GM10248 (cell line): Measurements from ENCODE around the gene FAM228A.

Source experiments
- CTCF ChIA-PET: fragments of 300-600 bp; sonication (Branson Sonifier 250); formaldehyde crosslinking; extraction: SDS; loops from one replicate; lab custom pipeline; 2021; ENCODE audit warnings: antibody characterized with exemption; lab: Yijun Ruan, JAX
- POLR2A ChIA-PET: fragments of 350-650 bp; sonication (Branson Sonifier 250); formaldehyde crosslinking; extraction: SDS; loops from one replicate; lab custom pipeline; 2020; ENCODE audit warnings: antibody characterized with exemption; lab: Yijun Ruan, JAX
- DNase-seq: peaks from one replicate; pipeline ENCODE4 v3.0.0; 2012; ENCODE audit errors: extremely low spot score
- TF ChIP-seq, protein P1 (sequence below): IDR thresholded peaks from 2 replicates; pipeline ENCODE4 v1.5.1; 2012; ENCODE audit warnings: mild to moderate bottlenecking, low read depth; ENCODE audit errors: extremely low read depth, missing control alignments, control extremely low read depth

Gene FAM228A

DNA sequence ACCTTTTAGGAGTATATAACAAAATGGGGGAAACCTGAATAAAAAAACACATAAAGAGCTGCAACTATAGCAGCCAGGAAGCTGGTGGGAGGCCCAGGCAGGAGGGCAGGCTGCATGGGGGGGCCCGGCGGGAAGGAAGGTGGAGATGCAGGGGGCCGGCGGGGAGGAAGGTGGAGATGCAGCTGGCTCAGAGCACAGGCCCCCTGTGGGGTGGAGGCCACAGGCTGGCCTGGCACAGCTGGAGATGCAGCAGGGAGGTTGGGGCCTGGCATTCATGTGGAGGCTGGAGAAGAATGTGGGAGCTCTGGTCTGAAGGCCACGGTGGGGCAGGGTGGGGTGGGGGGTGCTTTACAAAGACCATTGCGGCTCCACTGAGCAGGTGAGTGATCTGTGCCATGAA is 31.4 kb downstream of the FAM228A start:
- CTCF ChIA-PET = interaction anchor here (1.2 to 2.0 kb wide), 4 partner anchors 9 to 48 kb away, joined by 3 to 6 read pairs (median 4); no protein-coding TSS in a partner anchor
- DNase-seq = no peak
- POLR2A ChIA-PET = no interaction called here
- TF ChIP-seq, protein P1, sequence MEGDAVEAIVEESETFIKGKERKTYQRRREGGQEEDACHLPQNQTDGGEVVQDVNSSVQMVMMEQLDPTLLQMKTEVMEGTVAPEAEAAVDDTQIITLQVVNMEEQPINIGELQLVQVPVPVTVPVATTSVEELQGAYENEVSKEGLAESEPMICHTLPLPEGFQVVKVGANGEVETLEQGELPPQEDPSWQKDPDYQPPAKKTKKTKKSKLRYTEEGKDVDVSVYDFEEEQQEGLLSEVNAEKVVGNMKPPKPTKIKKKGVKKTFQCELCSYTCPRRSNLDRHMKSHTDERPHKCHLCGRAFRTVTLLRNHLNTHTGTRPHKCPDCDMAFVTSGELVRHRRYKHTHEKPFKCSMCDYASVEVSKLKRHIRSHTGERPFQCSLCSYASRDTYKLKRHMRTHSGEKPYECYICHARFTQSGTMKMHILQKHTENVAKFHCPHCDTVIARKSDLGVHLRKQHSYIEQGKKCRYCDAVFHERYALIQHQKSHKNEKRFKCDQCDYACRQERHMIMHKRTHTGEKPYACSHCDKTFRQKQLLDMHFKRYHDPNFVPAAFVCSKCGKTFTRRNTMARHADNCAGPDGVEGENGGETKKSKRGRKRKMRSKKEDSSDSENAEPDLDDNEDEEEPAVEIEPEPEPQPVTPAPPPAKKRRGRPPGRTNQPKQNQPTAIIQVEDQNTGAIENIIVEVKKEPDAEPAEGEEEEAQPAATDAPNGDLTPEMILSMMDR = no peak

DNA sequence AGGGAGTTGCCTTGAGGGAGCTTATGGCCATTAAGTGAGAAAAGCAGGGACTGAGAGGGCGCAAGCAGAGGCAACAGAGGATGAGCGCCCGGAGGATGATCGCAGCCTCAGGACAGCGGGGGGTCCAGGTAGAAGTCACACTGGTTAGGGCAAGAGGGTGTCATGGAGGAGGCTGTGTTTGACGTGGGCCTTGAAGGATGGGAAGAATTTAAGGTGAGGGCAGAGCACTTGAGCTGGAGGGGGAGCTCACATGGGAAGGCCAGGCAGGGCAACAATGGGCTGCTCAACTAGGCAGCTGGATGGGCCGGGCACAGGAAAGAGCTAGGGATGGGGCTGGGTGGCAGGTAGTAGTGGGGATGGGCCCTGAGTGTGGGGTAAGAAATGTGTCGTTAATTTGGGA is 31.9 kb downstream of the FAM228A start:
- DNase-seq = no peak
- ChIA-PET POLR2A (no interaction called here), CTCF (interaction anchor here (1.2 to 2.0 kb wide), 4 partner anchors 9 to 48 kb away, joined by 3 to 6 read pairs (median 4); no protein-coding TSS in a partner anchor)
- TF ChIP-seq, protein P1 = no peak

DNA sequence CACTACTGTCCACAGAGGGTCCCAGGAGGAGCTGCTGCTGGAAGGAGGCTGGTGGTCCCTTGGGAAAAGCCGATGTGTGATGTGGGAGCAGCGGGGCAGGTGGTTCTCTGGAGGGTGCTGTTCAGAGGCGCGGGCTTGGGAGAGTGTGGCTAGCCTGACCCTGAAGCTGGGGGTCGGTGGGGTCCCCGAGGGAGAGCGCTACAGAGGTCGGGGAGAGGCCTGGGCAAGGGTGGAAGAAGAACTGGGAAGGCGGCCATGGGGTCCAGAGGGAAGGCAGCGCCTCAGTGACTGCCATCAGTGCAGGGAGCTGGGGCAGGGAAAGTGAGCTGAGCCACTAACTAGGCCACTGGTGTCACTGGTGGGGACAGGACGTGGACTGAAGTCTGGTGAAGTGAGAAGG is 32.5 kb downstream of the FAM228A start:
- POLR2A ChIA-PET = no interaction called here
- CTCF ChIA-PET = interaction anchor here (1.1 to 2.0 kb wide), 5 partner anchors 8 to 123 kb away, joined by 3 to 6 read pairs (median 3); partner anchors contain the start of gene TP53I3
- TF ChIP-seq, protein P1 = no peak
- no peak for DNase-seq

DNA sequence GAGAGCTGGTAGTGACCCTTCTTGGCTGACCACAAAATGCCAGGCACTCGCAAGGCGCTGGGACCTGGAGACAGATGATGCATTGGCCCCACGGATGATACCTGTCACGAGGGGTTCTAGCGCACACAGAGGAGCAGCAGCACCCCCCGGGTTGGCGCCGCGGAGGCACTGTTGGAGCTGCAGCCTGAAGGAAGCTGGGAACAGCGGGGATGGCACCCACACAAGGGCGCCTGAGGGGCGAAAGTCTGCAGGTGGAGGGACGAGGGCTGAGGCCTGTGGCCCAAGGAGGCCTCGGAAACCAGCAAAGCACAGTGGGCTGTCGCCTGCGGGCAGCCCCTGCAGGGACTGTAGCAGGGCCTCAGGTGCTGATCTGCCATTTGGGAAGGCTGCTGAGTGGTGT is 33.6 kb downstream of the FAM228A start:
- TF ChIP-seq, protein P1 = no peak
- no peak for DNase-seq
- ChIA-PET CTCF (no interaction called here), POLR2A (no interaction called here)

- POLR2A ChIA-PET = no interaction called here
Measured at GRCh38 chr2:24209389-24210105, 34.7 kb downstream of the FAM228A start.

GRCh38 chr2:24210106-24210455 is 35.2 kb downstream of the FAM228A start:
- CTCF ChIA-PET = interaction anchor here (1.0 to 1.5 kb wide), 3 partner anchors 10 to 127 kb away, joined by 3 to 6 read pairs (median 5); no protein-coding TSS in a partner anchor

More at GRCh38 chr2:24209389-24210105, 34.7 kb downstream of the FAM228A start:
- TF ChIP-seq, protein P1 = no peak
- DNase-seq = no peak
- CTCF ChIA-PET = interaction anchor here (1.0 to 1.5 kb wide), 3 partner anchors 11 to 126 kb away, joined by 3 to 6 read pairs (median 5); no protein-coding TSS in a partner anchor

More at GRCh38 chr2:24210106-24210455, 35.2 kb downstream of the FAM228A start:
- POLR2A ChIA-PET = no interaction called here
- TF ChIP-seq, protein P1 = no peak
- no peak for DNase-seq
